Esophagus muscularis mucosa (tissue), 4 donors: ENCODE measurements around the gene CBX4. TPM values are rescaled to one million over a fixed set of nuclear protein-coding genes. Genes with fewer than 3 reads are reported as not detected.

Source experiments
- DNase-seq: peaks from one replicate; pipeline ENCODE4 v3.0.0-alpha.2; 2017; ENCODE audit errors: extremely low spot score
- H3K27ac ChIP-seq, 4 donors: fragments of 200-600 bp; sonication (generic); replicated peaks in 1 of 4; 1 replicate in 3 of 4; 2 replicates in 1 of 4; pipeline ENCODE4 v1.5.1; 2016 to 2019; ENCODE audit warnings: mild to moderate bottlenecking in 1 of 4
- H3K27me3 ChIP-seq, 4 donors: fragments of 200-600 bp; sonication (generic); one replicate each; pipeline versions ENCODE4 v1.5.1 to v1.6.0; 2016 to 2019
- H3K36me3 ChIP-seq, 4 donors: fragments of 200-600 bp; sonication (generic); one replicate each; pipeline ENCODE4 v1.5.1; 2016 to 2019
- H3K4me1 ChIP-seq, 4 donors: fragments of 200-600 bp; sonication (generic); one replicate each; pipeline ENCODE4 v1.5.1; 2016 to 2019
- H3K4me3 ChIP-seq, 4 donors: fragments of 200-600 bp; sonication (generic); 1 replicate in 2 of 4; 2 replicates in 2 of 4; pipeline ENCODE4 v1.5.1; 2016 to 2019; ENCODE audit warnings: mild to moderate bottlenecking in 4 of 4, moderate library complexity in 1 of 4
- H3K9me3 ChIP-seq, 4 donors: fragments of 200-600 bp; sonication (generic); 1 replicate in 3 of 4; 2 replicates in 1 of 4; pipeline ENCODE4 v1.5.1; 2016 to 2019
- CTCF ChIP-seq, 3 experiments: fragments of 200-600 bp in 2 of 3; fragments of 450-650 bp in 1 of 3; sonication (generic) in 2 of 3; IDR thresholded peaks; one replicate each; pipeline ENCODE4 v1.5.1; 2017 to 2019; ENCODE audit warnings: antibody characterized with exemption in 3 of 3, mild to moderate bottlenecking in 2 of 3, moderate library complexity in 1 of 3
- EP300 ChIP-seq: sonication (generic); formaldehyde crosslinking; IDR thresholded peaks from one replicate; pipeline ENCODE4 v1.6.1; 2017; ENCODE audit warnings: antibody characterized with exemption
- POLR2A ChIP-seq: fragments of 450-650 bp; IDR thresholded peaks from one replicate; pipeline ENCODE4 v1.6.1; 2017; ENCODE audit warnings: antibody characterized with exemption, moderate library complexity, mild to moderate bottlenecking, low read depth
- POLR2AphosphoS5 ChIP-seq, 2 donors: sonication (generic); formaldehyde crosslinking; IDR thresholded peaks; one replicate each; pipeline ENCODE4 v1.6.1; 2017; ENCODE audit warnings: antibody characterized with exemption in 2 of 2
- WGBS: methylation state at CpG from one replicate; pipeline ENCODE4 v1.1.5; 2018; 5-methylcytosine and 5-hydroxymethylcytosine counted together
- intact Hi-C: fragments of 100-400 bp; cut with DNase I; formaldehyde crosslinking; loops from one replicate; pipeline ENCODE4 v1.15.1; 2023
- total RNA-seq, 4 donors: library from RNA; depleted of rRNA; stranded (reverse); fragments of >200 nt; gene quantifications; one replicate each; pipeline versions ENCODE4 v1.1.0 to v1.2.1, GENCODE V29; 2016

The CBX4 gene
- total RNA-seq, 4 donors from 2014 or later = 6.6 to 14.1 (median 12.3) TPM

GRCh38 chr17:79797492-79798298 is 41.5 kb downstream of the CBX4 start:
- H3K27me3 ChIP-seq = peaks cover 52 to 76% (median 58%) of the 10 kb centered on the region in 4 donors

GRCh38 chr17:79796763-79797491 is 42.3 kb downstream of the CBX4 start, which contains the start of gene CBX8:
Gene CBX8 (minus strand): TSS chr17:79797077. CDS start chr17:79796998, 79 bp downstream.
- Histone ChIP-seq H3K27me3 (peaks cover 50 to 76% (median 57%) of the 10 kb centered on the region in 4 donors), H3K27ac (peak within 1 kb of the TSS; percentile 77 to 87 (median 85)), H3K4me3 (peak within 1 kb of the TSS; percentile 69 to 81 (median 74)), H3K9me3 (no peaks in the 10 kb centered on the region), H3K36me3 (peaks cover 0 to 11% (median 7%) of the 10 kb centered on the region in 4 donors), H3K4me1 (peaks cover 59 to 89% (median 86%) of the 10 kb centered on the region in 4 donors)
- WGBS = 4% methylated on average over 25 of the region's 79 CpGs
- intact Hi-C loops = no loop called here
- DNase-seq = peak; percentile 100
- TF ChIP-seq POLR2A (no peak), POLR2AphosphoS5 (IDR thresholded peaks at IDR 0.05) (peak; percentile 67 to 94), CTCF (IDR thresholded peaks at IDR 0.05) (peak; percentile 22 to 58 (median 38)), EP300 (no peak)

More at GRCh38 chr17:79797492-79798298, 41.5 kb downstream of the CBX4 start:
- Histone ChIP-seq H3K9me3 (no peaks in the 10 kb centered on the region), H3K4me3 (peak overlapping the region; percentile 69 to 81 (median 74)), H3K4me1 (peaks cover 56 to 88% (median 83%) of the 10 kb centered on the region in 4 donors), H3K27ac (peak overlapping the region; percentile 77 to 87 (median 85)), H3K36me3 (peaks cover 0 to 11% (median 7%) of the 10 kb centered on the region in 4 donors)
- no peak for TF ChIP-seq POLR2A
- intact Hi-C loops = no loop called here
- DNase-seq = no peak
- WGBS = 0% methylated on average over 2 of the region's 89 CpGs

- no peak for DNase-seq
- under 1% methylated on average over 17 of the region's 19 CpGs for WGBS
- peaks cover 60 to 94% (median 89%) of the 10 kb centered on the region in 4 donors for H3K4me1 ChIP-seq
- no peak for TF ChIP-seq CTCF (IDR thresholded peaks at IDR 0.05)
- TF ChIP-seq POLR2AphosphoS5 (IDR thresholded peaks at IDR 0.05) = no peak
- no peak for TF ChIP-seq EP300
- TF ChIP-seq POLR2A = no peak
- peak overlapping the region; percentile 69 to 81 (median 74) for H3K4me3 ChIP-seq
- H3K27me3 ChIP-seq = peaks cover 50 to 76% (median 57%) of the 10 kb centered on the region in 4 donors
- intact Hi-C loops = no loop called here
- peaks cover 0 to 11% (median 7%) of the 10 kb centered on the region in 4 donors for H3K36me3 ChIP-seq
- H3K9me3 ChIP-seq = no peaks in the 10 kb centered on the region
- peak overlapping the region; percentile 77 to 87 (median 85) for H3K27ac ChIP-seq
These were observed 42.8 kb downstream of the CBX4 start for GRCh38 chr17:79796444-79796762.

GRCh38 chr17:79795795-79796443 is 43.3 kb downstream of the CBX4 start:
- TF ChIP-seq EP300 (no peak), POLR2AphosphoS5 (IDR thresholded peaks at IDR 0.05) (no peak), POLR2A (no peak), CTCF (IDR thresholded peaks at IDR 0.05) (no peak)
- intact Hi-C loops = loop anchor here (2.0 kb wide), 1 partner anchor 45 kb away; no protein-coding TSS in a partner anchor
- WGBS = 70% methylated on average over 8 of the region's 8 CpGs
- no peak overlapping the region for H3K27ac ChIP-seq
- H3K36me3 ChIP-seq = peaks cover 0 to 11% (median 7%) of the 10 kb centered on the region in 4 donors
- peak overlapping the region; percentile 69 to 81 (median 74) for H3K4me3 ChIP-seq
- H3K4me1 ChIP-seq = peaks cover 58 to 94% (median 89%) of the 10 kb centered on the region in 4 donors
- no peaks in the 10 kb centered on the region for H3K9me3 ChIP-seq
- DNase-seq = no peak
- peaks cover 50 to 76% (median 57%) of the 10 kb centered on the region in 4 donors for H3K27me3 ChIP-seq
